UCSD-AML1 (cell line): ENCODE measurements around the gene DSTYK.

Experiments
- DNase-seq: peaks from one replicate; lab custom pipeline; 2025; ENCODE audit not compliant: unreplicated experiment; lab: John Stamatoyannopoulos, UW

The DSTYK gene

DNA sequence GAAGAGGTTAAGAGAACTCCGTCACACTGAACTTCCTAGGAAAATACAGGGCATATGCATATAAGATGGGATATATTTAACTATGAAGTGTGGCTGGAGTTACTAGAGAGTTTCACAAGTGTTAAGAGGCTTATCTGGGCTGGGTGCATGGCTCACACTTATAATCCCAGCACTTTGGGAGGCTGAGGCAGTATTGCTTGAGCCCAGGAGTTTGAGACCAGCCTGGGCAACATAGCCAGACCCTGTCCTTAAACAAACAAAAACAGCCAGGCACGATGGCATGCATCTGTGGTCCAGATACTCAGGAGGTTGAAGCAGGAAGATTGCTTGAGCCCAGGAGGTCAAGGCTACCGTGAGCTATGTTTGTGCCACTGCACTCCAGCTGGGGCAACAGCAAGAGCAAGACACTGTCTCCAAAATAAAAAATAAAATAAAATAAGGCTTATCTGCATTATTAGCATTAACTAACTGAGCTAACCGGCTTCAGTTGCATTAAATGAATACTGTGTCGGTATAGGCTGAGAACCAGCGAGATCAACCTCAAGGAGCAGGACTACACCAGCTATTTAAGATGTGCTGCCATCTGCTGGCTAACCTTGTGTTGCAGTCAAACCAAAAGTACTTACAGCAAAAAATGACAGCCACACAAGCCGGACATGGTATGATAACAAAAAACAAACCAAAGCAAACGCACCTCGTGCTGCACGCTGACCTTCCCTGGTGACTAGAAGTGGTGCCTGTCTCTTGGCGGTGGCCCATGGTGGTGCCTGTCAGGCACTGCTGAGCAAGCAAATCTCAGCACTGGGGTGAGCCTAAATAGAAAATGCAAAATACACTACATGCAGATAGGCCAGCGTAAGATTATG lies 70.0 kb downstream of the DSTYK start:
- peak; percentile 54 for DNase-seq

DNA sequence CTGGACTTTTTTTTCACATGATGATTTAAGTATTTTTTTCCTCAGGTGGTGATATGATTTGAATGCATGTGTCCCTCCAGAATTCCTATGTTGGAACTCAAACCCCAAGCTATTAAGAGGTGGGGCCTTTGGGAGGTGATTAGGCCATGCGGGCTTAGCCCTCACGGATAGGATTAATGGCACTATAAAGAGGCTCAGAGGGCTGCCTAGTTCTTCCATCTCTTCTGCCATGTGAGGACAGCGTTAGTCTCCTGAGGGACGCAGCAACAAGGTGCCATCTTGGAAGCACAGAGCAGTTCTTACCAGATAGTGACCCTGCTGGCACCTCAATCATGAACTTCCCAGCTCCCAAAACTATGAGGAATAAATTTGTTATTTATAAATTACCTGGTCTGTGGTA lies 71.4 kb downstream of the DSTYK start:
- DNase-seq: no peak

DNA sequence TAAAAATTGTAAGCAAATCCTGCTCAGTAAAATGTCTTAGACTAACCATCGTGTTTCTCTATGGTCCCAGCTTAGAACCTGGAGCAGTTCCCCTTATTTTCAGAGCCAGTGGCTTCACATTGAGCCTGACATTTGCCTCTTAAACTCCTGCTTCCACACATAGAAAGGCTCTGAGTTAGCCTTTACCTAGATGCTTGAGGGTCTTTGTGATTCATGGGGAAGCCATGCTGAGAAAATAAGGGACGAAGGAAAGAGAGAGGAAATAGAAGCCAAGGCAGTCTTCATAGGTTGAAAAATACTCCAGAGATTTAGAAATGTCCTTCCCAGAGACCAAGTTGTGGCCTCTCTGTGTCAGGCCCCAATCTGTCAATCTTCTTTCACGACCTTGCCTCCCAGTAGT lies 73.6 kb downstream of the DSTYK start:
- DNase-seq: no peak

DNA sequence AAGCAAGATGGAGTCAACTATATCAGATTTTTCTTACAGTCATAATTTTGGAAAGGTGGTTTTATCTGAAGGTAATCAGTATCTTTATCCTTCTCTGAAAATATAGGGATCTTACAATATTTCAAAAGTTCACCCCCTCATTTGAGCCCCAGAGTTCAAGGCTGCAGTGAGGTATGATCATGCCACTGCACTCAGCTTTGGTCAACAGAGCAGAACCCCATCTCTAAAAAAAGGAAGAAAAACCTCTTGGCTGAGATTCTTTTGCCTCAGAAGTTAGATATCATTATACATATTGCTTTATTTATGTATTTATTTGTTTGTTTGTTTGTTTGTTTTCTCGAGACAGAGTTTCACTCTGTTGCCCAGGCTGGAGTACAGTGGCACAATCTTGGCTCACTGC lies 78.2 kb downstream of the DSTYK start:
- no peak for DNase-seq

DNA sequence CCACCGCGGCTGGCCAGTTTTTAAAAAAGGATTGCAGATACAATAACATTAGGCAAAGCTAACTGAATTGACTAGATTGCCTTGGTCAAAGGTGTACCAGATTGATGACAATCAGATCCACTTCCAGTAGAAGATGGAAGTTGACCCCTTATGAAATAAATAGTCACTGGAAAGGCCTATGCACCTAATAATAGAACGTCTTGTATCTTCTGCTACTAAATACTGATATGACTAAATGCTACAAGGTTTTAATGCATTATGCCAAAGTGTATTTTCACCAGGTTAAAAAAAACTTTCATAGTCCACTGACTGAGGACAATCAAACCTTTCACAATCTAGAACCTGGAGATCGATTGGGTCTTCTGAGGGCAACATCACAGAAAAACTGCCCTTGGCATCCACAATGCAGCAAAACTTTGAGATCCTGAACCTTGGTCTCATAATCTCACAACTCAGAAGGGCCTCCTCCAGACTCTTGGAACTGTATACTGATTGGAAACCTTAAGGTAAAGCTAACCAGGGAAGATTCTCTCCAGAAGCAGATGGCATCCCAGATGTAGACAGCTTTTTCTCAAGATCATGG lies 82.0 kb downstream of the DSTYK start:
- no peak for DNase-seq

DNA sequence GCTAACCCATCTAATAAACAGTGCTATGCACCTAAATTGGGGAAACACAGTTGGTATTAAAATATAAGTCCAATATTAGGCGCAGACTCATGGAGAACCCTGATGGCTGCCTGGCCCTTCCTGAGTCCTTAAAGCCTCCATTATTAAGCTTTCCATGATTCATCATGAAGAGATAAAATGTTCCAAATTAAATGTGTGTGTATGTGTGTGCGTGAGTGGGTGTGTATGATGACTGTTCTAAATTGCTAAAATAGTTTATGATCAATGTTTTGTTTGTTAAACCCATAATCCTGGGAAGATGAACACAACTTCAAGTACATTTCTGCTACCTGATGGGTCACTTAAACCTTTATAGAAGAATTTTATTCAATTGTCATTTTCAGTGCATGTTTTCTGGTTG lies 83.5 kb downstream of the DSTYK start:
- no peak for DNase-seq

DNA sequence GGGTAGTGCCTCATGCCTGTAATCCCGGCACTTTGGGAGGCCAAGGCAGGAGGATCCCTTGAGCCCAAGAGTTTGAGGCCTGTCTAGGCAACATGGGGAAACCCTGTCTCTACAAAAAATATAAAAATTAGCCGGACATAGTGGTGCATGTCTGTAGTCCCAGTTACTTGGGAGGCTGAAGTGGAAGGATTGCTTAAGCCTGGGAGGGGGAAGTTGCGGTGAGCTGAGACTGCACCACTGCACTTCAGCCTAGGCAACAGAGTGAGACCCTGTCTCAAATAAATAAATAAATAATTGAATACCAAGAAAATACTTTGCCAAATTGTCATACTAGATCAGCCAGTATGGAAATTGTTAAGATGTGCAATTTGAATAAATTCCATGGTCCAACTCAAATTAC lies 83.9 kb downstream of the DSTYK start:
- no peak for DNase-seq

DNA sequence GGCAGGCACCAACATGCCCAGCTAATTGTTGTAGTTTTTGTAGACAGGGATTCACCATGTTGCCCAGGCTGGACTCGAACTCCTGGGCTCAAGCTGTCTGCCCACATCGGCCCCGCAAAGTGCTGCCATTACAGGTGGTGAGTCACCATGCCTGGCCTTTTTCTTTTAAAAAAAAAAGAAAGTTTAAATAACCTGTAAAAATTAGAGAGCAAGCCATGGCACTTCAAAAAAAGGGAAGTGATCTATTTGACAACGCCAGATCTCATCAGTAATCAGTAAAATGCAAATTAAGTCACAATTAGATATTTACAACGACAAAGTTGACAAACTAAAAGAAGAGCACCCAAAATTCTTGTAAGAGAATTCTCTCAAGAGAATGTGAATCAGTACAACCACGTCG lies 86.8 kb downstream of the DSTYK start:
- no peak for DNase-seq

DNA sequence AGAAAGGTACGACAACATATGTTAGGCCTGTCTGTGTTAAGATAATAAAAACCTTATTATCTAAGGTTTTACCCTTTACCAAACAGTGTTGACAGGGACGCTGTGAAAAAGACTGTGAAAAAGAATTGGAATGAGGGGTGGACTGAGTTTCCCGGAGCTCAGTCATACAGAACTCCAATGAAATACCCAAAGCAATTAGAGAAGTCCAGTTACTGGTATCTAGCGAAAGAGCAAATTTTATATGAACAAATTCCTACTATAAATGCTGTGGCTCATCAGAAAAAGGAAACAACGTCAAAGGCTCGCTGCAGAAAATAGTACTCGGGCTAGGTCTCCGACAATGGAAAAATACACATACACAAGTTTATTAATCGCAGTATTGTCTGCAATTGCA lies 89.0 kb downstream of the DSTYK start:
- no peak for DNase-seq

DNA sequence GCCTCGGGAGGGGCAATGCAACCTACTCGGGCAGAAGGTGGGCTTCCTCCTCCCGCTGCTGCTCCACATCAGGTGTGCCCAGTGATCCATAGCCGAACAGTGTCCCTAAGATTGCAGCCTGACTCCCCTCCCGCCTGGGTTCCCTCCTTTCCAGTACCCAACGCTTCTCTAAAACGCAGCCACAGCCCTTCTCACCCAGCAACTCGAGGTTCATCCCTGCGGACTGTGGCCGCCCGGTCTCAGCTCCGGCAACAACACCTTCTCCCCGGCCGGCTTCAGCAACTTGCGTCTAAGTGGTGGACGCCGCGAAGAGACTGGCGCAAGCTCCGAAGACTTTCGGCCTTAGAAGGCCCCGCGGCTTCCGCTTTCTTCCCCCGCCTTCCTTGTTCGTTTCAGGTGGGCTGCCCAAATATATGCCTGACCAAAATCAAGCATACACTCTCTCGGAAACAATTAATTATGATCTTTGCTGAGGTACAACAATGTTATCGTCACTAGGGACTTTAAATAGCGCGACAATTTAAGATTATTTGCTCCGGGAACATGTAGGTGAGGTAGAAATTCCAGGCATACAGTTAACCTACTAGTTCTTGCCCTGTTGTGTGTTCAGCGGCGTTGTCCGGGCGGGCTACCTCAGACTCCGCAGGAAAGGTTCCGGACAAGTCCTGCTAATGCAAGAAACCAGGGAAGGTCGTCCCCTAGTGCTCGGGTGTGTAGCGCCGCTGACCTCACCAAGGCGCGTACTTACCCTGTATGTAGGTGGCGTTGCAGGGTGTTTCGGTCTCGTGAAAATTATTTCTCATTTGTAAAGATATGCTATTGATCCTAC lies 89.6 kb downstream of the DSTYK start, which contains the start of gene RBBP5:
Gene RBBP5, minus strand, starts transcription at position 319 of the 829 bp plus-strand sequence. Its CDS starts 105 bp downstream, at position 214.
- peak; percentile 94 for DNase-seq

DNA sequence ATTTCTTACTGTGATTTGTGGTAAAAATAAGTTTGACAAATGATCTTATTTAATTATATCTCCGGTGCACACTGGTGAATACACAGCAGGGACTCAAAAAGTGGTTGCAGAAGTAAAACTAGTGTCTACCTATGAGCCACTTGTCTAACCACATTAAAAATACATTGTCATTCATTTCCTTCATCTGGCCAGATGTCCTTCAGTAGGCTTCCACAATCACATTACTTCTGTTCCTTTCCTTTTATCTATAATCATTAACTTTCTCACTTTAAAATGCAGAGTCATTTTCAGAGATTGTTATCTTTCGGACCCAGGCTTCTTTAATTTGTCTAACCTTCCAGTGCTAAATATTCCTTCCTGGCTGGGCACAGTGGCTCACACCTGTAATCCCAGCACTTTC lies 92.8 kb downstream of the DSTYK start:
- DNase-seq: no peak

DNA sequence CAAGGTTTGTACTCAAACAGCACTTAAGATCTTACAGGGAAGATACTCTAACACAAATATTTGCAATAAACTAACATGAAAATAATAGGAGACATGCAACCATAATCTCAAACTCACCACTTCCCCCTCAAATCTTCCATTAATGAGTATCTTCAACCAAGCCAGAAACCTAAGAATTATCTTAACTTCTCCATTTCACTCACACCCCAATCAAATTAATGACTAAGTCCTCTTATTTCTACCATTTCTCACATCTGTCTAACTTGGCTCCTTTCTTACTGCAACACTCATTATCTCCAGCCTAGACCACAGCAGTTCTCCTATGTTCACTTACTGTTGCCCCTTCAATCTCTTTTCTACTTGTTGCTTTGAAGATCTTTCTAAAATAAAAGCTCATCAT lies 100.1 kb downstream of the DSTYK start:
- no peak for DNase-seq

DNA sequence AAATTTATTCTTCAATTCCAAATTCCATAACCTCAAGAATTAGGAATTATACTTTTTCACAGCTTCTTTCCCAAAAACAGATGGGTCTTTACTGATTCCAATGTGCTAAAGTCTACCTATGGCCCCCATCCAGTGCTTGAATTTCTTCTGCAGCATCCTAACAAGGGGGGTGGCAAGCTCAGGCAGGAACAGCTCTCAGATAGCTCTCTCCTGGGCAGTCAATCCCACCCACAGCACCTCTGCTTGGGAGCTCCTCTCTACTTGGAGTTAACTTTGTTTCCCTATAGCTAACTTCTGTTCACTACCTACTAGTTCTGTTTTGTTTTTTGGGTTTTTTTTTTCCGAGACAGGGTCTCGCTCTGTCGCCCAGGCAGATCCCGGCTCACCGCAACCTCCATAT lies 101.8 kb downstream of the DSTYK start:
- no peak for DNase-seq

DNA sequence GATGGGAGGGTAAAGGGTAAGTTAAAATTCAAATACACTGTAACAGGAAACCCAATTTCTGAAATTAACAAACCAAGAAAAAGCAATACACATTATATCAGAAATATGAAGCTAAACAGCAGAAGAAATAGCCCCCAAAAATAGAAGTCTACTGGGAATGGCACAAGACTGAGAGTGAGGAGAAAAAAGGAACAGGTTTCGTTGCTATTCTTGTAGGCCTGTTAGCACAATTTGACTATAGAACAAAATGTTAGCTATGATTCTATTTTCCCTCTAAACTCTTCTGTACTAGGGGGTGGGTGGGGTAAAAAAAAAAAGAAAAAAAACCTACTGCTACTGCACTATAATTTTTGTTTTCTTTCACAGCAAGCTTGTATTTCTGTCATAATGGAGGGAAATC lies 102.2 kb downstream of the DSTYK start:
- DNase-seq: no peak

DNA sequence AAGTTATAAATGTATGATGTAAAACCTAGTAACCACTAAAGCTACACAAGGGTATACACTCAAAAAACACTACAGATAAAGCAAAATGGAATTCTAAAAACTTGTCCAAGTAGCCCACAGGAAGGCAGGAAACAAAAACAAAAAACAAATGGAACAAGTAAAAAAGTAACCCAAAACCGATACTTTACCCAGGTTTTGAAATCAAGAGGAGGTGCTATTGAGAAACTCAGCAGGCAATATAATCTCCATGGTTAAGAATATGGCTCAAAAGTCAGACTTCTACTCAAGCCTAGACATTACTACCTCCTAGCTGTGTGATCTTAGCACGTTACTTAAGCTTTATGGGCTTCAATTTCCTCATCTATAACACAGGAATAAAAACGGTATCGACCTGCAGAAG lies 103.0 kb downstream of the DSTYK start:
- DNase-seq: no peak

DNA sequence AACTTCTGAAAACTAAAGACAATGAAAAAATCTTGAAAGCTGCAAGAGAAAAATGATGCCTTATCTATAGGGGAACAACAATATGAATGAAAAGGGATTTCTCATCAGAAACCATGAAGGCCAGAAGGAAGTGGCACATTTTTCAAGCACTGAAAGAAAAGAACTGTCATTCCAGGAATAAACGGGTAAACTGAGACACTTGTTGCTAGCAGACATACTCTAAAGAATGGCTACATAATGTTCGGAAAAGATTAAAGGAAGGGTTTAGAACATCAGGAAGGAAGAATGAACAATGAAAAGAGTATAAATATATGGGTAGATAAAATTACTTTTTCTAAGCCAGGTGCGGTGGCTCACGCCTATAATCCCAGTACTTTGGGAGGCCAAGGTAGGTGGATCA lies 104.2 kb downstream of the DSTYK start:
- DNase-seq: no peak

DNA sequence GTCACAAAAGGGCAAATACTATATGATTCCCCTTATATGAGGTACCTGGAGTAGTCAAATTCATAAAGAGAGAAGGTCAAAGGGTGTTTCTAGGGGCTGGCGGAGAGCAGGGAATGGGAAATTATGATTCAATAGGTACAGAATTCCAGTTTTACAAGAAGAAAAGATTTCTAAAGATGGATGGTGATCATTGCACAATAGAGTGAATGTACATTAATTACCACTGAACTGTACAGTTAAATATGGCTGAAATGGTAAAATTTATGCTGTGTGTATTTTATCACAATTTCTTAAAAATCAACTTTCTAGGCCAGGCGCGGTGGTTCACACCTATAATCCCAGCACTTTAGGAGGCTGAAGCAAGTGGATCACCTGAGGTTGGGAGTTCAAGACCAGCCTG lies 109.1 kb downstream of the DSTYK start:
- DNase-seq: no peak

DNA sequence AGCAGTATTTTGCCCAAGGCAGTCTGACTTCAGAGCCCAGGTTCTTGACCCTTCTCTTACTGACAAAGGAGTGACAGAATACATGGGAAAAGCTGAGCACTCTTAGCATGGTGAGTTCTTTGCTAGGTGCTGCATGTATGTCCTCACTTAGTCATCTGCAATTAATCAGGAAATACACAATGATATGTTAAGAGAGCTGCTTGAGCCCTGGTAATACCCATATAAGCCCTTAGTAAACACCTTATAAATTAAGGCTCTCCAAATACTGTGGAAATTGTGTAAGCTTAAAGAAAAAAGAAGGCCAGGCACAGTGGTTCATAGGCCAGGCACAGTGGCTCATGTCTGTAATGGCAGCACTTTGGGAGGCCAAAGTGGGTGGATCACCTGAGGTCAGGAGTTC lies 113.3 kb downstream of the DSTYK start:
- no peak for DNase-seq

DNA sequence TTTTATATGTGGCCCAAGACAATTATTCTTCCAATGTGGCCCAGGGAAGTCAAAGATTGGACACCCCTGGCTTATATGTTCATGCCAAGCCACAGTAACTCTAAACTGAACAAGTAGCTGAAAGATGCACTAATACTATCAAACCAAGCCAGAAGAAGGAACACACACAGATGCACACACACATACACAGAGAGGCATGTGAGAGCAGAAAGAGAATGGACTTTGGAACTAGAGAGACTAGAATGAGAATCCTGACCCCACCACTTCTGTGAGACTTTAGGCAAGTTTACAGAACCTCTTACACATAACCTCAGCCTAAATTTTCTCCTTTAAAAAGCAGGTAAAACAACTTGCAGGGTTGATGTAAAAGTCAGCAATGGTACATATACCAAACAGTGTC lies 116.1 kb downstream of the DSTYK start:
- DNase-seq: no peak
